Measurements from ENCODE around the gene OR1J1.

OR1J1 gene, protein sequence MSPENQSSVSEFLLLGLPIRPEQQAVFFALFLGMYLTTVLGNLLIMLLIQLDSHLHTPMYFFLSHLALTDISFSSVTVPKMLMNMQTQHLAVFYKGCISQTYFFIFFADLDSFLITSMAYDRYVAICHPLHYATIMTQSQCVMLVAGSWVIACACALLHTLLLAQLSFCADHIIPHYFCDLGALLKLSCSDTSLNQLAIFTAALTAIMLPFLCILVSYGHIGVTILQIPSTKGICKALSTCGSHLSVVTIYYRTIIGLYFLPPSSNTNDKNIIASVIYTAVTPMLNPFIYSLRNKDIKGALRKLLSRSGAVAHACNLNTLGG

DNA sequence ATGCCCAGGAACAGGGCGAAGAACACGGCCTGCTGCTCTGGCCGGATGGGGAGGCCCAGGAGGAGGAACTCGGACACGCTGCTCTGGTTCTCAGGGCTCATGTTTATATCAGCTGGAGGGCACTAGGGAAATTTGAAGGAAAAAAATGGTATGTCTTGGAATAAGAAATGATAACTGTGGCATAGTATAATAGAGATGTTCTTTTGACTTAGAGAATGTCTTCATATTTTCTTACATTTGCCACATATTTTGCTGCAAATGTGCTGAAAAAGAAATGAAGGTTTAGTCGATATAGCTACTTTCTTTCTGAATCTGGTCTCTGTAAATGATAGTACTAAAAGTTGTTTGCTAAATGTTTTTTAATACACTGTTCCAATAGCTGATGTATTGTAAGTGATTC lies at the start of gene OR1J1:
Gene OR1J1 (minus strand): TSS at position 101 of the 400 bp plus-strand sequence. CDS start 0 bp downstream, at position 101.
- TF ChIP-seq, protein P1, sequence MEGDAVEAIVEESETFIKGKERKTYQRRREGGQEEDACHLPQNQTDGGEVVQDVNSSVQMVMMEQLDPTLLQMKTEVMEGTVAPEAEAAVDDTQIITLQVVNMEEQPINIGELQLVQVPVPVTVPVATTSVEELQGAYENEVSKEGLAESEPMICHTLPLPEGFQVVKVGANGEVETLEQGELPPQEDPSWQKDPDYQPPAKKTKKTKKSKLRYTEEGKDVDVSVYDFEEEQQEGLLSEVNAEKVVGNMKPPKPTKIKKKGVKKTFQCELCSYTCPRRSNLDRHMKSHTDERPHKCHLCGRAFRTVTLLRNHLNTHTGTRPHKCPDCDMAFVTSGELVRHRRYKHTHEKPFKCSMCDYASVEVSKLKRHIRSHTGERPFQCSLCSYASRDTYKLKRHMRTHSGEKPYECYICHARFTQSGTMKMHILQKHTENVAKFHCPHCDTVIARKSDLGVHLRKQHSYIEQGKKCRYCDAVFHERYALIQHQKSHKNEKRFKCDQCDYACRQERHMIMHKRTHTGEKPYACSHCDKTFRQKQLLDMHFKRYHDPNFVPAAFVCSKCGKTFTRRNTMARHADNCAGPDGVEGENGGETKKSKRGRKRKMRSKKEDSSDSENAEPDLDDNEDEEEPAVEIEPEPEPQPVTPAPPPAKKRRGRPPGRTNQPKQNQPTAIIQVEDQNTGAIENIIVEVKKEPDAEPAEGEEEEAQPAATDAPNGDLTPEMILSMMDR (IDR thresholded peaks at IDR 0.05; ENCODE audit: insufficient read depth, low read depth, low read length, missing control alignments) = no peak
- DNase-seq (ENCODE audit: low read depth) = no peak
- no peak within 1 kb of the TSS for H3K4me3 ChIP-seq (ENCODE audit: low read depth, low read length)

DNA sequence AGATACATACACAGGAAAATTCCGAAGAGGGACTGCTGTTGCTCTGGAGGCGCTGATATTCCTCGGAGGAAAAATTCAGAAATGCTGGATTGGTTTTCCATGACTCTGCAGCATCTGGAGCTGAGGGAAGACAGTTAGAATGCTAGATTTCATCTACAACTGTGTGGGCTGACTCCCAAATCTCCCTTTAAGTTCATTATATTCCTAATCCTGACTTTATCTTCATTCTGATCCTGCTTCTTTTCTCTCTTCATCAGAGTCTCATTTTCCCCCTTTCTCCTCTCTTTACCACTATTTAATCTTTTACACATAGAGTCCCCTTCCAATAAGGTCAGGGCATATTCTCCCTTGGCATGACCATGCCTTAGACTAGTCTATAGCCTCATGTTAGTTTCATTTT lies 49.5 kb upstream of the OR1J1 start, which contains the start of gene OR1N1:
Gene OR1N1 (minus strand): TSS at position 101 of the 400 bp plus-strand sequence. CDS start 0 bp downstream, at position 101.
- no peak for DNase-seq (ENCODE audit: low read depth)
- H3K4me3 ChIP-seq (ENCODE audit: low read depth, low read length) = no peak within 1 kb of the TSS
- TF ChIP-seq, protein P1 (IDR thresholded peaks at IDR 0.05; ENCODE audit: insufficient read depth, low read depth, low read length, missing control alignments) = no peak

DNA sequence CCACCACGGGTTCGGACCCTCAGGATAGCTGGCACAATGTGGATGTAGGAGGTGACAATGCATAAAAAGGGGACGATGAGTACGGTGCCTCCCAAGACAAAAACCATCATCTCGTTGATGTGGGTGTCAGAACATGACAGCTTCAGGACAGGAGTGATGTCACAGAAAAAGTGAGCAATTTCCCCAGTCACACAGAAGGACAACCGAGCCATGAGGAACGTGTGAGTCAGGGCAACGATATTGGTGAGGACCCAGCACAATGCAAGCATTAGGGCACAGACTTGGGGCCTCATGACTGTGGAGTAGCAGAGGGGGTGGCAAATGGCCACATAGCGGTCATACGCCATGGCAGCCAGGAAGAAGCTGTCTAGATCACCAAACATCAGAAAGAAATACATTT lies 48.9 kb upstream of the OR1J1 start:
- no peak for DNase-seq (ENCODE audit: low read depth)
- H3K4me3 ChIP-seq (ENCODE audit: low read depth, low read length) = no peak overlapping the region
- TF ChIP-seq, protein P1 (IDR thresholded peaks at IDR 0.05; ENCODE audit: insufficient read depth, low read depth, low read length, missing control alignments) = no peak

DNA sequence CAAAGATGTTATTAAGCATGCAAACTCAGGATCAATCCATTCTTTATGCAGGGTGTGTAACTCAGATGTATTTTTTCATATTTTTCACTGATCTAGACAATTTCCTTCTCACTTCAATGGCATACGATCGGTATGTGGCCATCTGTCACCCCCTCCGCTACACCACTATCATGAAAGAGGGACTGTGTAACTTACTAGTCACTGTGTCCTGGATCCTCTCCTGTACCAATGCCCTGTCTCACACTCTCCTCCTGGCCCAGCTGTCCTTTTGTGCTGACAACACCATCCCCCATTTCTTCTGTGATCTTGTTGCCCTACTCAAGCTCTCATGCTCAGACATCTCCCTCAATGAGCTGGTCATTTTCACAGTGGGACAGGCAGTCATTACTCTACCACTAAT lies 41.6 kb upstream of the OR1J1 start:
- H3K4me3 ChIP-seq (ENCODE audit: low read depth, low read length) = no peak overlapping the region
- TF ChIP-seq, protein P1 (IDR thresholded peaks at IDR 0.05; ENCODE audit: insufficient read depth, low read depth, low read length, missing control alignments) = no peak
- no peak for DNase-seq (ENCODE audit: low read depth)

DNA sequence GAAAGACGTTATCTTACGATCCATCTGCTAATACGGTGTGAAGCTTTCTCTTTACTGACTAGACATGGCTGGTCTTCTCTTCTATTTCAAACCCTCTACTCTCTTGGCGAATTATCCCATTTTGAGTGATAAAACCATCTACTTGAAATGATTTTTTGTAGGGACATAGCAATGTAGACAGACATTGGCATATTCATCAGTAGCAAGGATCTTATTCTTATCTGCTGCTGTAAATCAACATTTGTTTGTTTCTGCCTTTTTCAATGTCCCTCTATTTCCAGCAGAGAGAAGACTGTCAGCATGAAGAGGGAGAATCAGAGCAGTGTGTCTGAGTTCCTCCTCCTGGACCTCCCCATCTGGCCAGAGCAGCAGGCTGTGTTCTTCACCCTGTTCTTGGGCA lies 41.1 kb upstream of the OR1J1 start, which contains the start of gene OR1J4:
Gene OR1J4 (plus strand): TSS at position 301 of the 400 bp plus-strand sequence. CDS start 0 bp downstream, at position 301.
- TF ChIP-seq, protein P1 (IDR thresholded peaks at IDR 0.05; ENCODE audit: insufficient read depth, low read depth, low read length, missing control alignments) = no peak
- no peak within 1 kb of the TSS for H3K4me3 ChIP-seq (ENCODE audit: low read depth, low read length)
- no peak for DNase-seq (ENCODE audit: low read depth)

DNA sequence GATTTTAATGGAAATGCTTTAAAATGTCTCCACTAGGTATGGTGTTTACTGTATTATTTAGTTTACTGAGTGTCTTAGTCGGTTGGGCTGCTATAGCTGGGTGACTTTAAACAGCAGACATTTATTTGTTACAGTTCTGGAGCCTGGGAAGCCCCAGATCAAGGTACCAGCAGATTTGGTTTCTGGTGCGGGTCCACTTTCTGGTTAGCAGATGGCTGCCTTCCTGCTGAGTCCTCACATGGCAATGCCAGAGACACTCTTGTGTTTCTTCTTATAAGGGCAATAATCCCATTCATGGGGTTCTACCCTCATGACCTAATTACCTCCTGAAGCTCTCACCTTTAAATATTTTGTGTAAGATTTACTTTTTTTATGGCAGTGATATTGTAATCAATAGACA lies 40.5 kb upstream of the OR1J1 start:
- DNase-seq (ENCODE audit: low read depth) = no peak
- TF ChIP-seq, protein P1 (IDR thresholded peaks at IDR 0.05; ENCODE audit: insufficient read depth, low read depth, low read length, missing control alignments) = no peak
- no peak overlapping the region for H3K4me3 ChIP-seq (ENCODE audit: low read depth, low read length)

All from GM12865 (cell line).